ENCODE data around the gene MTA3. TPM values are rescaled to one million over a fixed set of nuclear protein-coding genes. Genes with fewer than 3 reads are reported as not detected.

Gene MTA3
- 94.0 and 117 TPM in 2 replicates for total RNA-seq (ENCODE audit: low replicate concordance)

DNA sequence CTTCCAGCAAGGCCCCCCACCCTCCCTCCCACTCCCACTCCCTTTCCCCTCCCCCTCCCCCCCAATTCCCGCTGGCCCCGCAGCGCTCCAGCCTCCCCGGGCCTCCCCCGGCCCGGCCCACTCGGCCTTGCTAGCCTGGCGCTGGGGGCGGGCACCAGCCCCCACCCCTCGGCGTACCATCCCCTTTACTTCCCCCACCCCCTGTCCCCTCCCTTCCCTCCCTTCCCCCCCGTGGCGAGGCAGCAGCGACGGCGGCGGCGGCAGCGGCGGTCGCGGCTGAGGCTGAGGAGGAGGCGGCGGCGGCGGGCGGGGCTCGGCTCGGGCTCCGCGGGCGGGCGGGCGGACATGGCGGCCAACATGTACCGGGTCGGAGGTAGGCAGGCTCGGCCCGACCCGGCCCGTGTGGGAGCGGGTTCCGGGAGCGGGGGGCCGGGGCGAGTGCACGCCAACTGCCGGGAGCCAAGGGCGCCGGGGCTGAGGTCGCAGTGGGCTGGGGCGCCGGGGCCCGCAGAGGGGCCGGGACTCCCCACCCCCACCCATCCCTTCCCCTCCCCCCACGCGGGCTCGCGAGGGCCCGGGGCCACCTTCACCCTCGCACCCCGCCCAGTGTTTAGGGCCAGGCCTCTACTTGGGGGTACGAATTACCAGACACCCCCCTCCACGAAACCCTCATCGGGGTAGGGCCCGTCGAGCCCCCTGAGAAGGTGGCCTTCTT is at the start of gene MTA3:
Gene MTA3 (plus strand): TSS at position 232 of the 715 bp plus-strand sequence. CDS start 114 bp downstream, at position 346.
- TF ChIP-seq, protein P1, sequence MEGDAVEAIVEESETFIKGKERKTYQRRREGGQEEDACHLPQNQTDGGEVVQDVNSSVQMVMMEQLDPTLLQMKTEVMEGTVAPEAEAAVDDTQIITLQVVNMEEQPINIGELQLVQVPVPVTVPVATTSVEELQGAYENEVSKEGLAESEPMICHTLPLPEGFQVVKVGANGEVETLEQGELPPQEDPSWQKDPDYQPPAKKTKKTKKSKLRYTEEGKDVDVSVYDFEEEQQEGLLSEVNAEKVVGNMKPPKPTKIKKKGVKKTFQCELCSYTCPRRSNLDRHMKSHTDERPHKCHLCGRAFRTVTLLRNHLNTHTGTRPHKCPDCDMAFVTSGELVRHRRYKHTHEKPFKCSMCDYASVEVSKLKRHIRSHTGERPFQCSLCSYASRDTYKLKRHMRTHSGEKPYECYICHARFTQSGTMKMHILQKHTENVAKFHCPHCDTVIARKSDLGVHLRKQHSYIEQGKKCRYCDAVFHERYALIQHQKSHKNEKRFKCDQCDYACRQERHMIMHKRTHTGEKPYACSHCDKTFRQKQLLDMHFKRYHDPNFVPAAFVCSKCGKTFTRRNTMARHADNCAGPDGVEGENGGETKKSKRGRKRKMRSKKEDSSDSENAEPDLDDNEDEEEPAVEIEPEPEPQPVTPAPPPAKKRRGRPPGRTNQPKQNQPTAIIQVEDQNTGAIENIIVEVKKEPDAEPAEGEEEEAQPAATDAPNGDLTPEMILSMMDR (IDR thresholded peaks at IDR 0.05): no peak
- TF ChIP-seq EZH2phosphoT487 (IDR thresholded peaks at IDR 0.05) (no peak), EZH2 (IDR thresholded peaks at IDR 0.05) (no peak)

DNA sequence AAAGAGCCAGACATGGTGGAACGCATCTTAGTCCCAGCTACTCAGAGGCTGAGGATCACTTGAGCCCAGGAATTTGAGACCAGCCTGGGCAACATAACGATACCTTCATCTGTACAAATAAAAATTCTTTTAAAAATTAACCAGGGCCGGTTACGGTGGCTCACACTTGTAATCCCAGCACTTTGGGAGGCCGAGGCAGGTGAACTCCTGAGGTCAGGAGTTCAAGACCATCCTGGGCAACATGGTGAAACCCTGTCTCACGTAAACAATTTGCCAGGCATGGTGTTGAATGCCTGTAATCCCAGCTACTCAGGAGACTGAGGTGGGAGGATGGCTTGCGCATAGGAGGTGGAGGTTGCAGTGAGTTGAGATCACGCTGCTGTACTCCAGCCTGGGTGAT is 48.8 kb upstream of the MTA3 start:
- H3K4me1 Mint-ChIP-seq: peaks cover 4% of the 10 kb centered on the region
- H3K4me1 ChIP-seq: no peaks in the 10 kb centered on the region
- H3K36me3 ChIP-seq: no peaks in the 10 kb centered on the region
- H3K27ac Mint-ChIP-seq: no peak overlapping the region
- H3K79me2 ChIP-seq (ENCODE audit: low read depth): no peaks in the 10 kb centered on the region
- H3K4me2 ChIP-seq: no peak overlapping the region
- H3K27me3 ChIP-seq: no peaks in the 10 kb centered on the region
- no peak for DNase-seq (ENCODE audit: low spot score)
- H3K4me3 ChIP-seq: no peak overlapping the region
- no peak overlapping the region for H2AFZ ChIP-seq (replicated peaks)
- H3K27ac ChIP-seq: no peak overlapping the region
- H3K9ac ChIP-seq: no peak overlapping the region
- no peaks in the 10 kb centered on the region for H3K36me3 Mint-ChIP-seq
- H3K9me3 Mint-ChIP-seq: no peaks in the 10 kb centered on the region
- no peaks in the 10 kb centered on the region for H3K9me3 ChIP-seq (ENCODE audit: low read depth)
- peaks cover 4% of the 10 kb centered on the region for H3F3A ChIP-seq (ENCODE audit: low read depth)
- H3K27me3 Mint-ChIP-seq (ENCODE audit: insufficient read depth, low read depth): peaks cover 4% of the 10 kb centered on the region
- no peaks in the 10 kb centered on the region for H4K20me1 ChIP-seq (ENCODE audit: low read depth)
- TF ChIP-seq EZH2 (IDR thresholded peaks at IDR 0.05) (no peak), EZH2phosphoT487 (IDR thresholded peaks at IDR 0.05) (no peak)
- TF ChIP-seq, protein P1 (IDR thresholded peaks at IDR 0.05): no peak
- no peak overlapping the region for H3K4me3 Mint-ChIP-seq

More for the DNA sequence above, at the start of gene MTA3:
- Histone ChIP-seq H4K20me1 (ENCODE audit: low read depth) (peaks cover 5% of the 10 kb centered on the region), H3K27ac (peak within 1 kb of the TSS; percentile 83), H3K79me2 (ENCODE audit: low read depth) (peaks cover 49% of the 10 kb centered on the region), H3K9ac (peak within 1 kb of the TSS; percentile 20), H2AFZ (replicated peaks) (peak within 1 kb of the TSS; percentile 87), H3K4me1 (peaks cover 17% of the 10 kb centered on the region), H3F3A (ENCODE audit: low read depth) (peaks cover 39% of the 10 kb centered on the region), H3K4me3 (peak within 1 kb of the TSS; percentile 98), H3K36me3 (peaks cover 10% of the 10 kb centered on the region), H3K27me3 (no peaks in the 10 kb centered on the region), H3K4me2 (peak within 1 kb of the TSS; percentile 85), H3K9me3 (ENCODE audit: low read depth) (no peaks in the 10 kb centered on the region)
- Mint-ChIP-seq H3K9me3 (no peaks in the 10 kb centered on the region), H3K27ac (peak within 1 kb of the TSS; percentile 98), H3K27me3 (ENCODE audit: insufficient read depth, low read depth) (no peaks in the 10 kb centered on the region), H3K4me1 (peaks cover 22% of the 10 kb centered on the region), H3K4me3 (peak within 1 kb of the TSS; percentile 94), H3K36me3 (peaks cover 11% of the 10 kb centered on the region)
- peak; percentile 86 for DNase-seq (ENCODE audit: low spot score)

DNA sequence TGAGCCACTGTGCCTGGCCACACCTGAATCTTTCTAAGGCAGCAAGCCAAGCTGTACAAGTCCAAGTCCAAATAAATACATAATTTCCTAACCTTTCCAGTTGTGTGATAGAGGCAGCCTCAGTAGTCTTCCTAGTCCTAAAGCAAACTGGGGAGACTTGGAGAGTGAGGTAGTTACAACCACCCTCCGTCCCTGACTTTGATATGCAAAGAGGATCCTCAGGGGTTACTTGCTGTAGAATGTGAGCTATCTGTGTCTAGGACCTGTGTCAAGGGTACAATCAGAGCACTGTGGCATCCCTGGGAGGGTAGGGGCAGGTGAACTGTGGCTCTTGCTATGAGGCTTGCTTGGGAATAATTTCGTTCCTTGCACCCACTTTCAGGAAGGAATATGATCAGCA is 46.4 kb upstream of the MTA3 start:
- Histone ChIP-seq H3K27ac (no peak overlapping the region), H3K9ac (no peak overlapping the region), H3K9me3 (ENCODE audit: low read depth) (no peaks in the 10 kb centered on the region), H3F3A (ENCODE audit: low read depth) (peaks cover 4% of the 10 kb centered on the region), H4K20me1 (ENCODE audit: low read depth) (no peaks in the 10 kb centered on the region), H3K4me1 (no peaks in the 10 kb centered on the region), H3K79me2 (ENCODE audit: low read depth) (no peaks in the 10 kb centered on the region), H3K4me3 (no peak overlapping the region), H3K36me3 (no peaks in the 10 kb centered on the region), H3K27me3 (no peaks in the 10 kb centered on the region), H3K4me2 (no peak overlapping the region), H2AFZ (replicated peaks) (no peak overlapping the region)
- no peak for DNase-seq (ENCODE audit: low spot score)
- Mint-ChIP-seq H3K36me3 (no peaks in the 10 kb centered on the region), H3K27ac (no peak overlapping the region), H3K9me3 (no peaks in the 10 kb centered on the region), H3K4me1 (peaks cover 4% of the 10 kb centered on the region), H3K4me3 (no peak overlapping the region), H3K27me3 (ENCODE audit: insufficient read depth, low read depth) (peaks cover 4% of the 10 kb centered on the region)
- TF ChIP-seq, protein P1 (IDR thresholded peaks at IDR 0.05): no peak
- TF ChIP-seq EZH2 (IDR thresholded peaks at IDR 0.05) (no peak), EZH2phosphoT487 (IDR thresholded peaks at IDR 0.05) (no peak)
